Lower lobe of right lung (tissue), 2 donors: ENCODE measurements around the gene NRCAM. TPM values are rescaled to one million over a fixed set of nuclear protein-coding genes. Genes with fewer than 3 reads are reported as not detected.

Experiments used
- ATAC-seq, 2 donors: fragments of 200-7000 bp; cut with Tn5 transposase; one replicate each; pipeline ENCODE4 v1.9.1; 2020 to 2022; ENCODE audit warnings: mild to moderate bottlenecking in 2 of 2, moderate library complexity in 2 of 2
- DNase-seq: peaks from one replicate; pipeline ENCODE4 v3.0.0-alpha.2; 2020
- H3K27ac ChIP-seq: fragments of 200-600 bp; one replicate; pipeline ENCODE4 v1.8.0; 2022
- H3K27me3 ChIP-seq: fragments of 200-600 bp; one replicate; pipeline ENCODE4 v1.8.0; 2022; ENCODE audit warnings: low read depth
- H3K36me3 ChIP-seq: fragments of 200-600 bp; one replicate; pipeline ENCODE4 v1.8.0; 2022; ENCODE audit warnings: mild to moderate bottlenecking
- H3K4me1 ChIP-seq: fragments of 200-600 bp; one replicate; pipeline ENCODE4 v1.8.0; 2022
- H3K4me3 ChIP-seq: fragments of 200-600 bp; one replicate; pipeline ENCODE4 v1.8.0; 2022; ENCODE audit warnings: mild to moderate bottlenecking
- H3K9me3 ChIP-seq: fragments of 200-600 bp; one replicate; pipeline ENCODE4 v1.8.0; 2022
- intact Hi-C: fragments of 100-400 bp; cut with DNase I; formaldehyde crosslinking; loops from one replicate; pipeline ENCODE4 v1.11.0; 2022
- total RNA-seq: library from RNA; stranded (reverse); fragmentation: NEBNext Ultra II Directional; extraction: Animal tissue kit (Norgen Biotek cat#: 25700); gene quantifications from one replicate; pipeline ENCODE4 v1.2.1, GENCODE V29; 2021
- TF ChIP-seq, protein P1 (sequence below): fragments of 200-600 bp; IDR thresholded peaks from one replicate; pipeline ENCODE4 v1.8.0; 2022; ENCODE audit warnings: antibody characterized with exemption, mild to moderate bottlenecking
- donor health status: DM: no; HTN: yes; CAD: no; lungs with severe emphysema.

The NRCAM gene
- total RNA-seq, 1 donor from 2014 or later = 2.6 TPM

DNA sequence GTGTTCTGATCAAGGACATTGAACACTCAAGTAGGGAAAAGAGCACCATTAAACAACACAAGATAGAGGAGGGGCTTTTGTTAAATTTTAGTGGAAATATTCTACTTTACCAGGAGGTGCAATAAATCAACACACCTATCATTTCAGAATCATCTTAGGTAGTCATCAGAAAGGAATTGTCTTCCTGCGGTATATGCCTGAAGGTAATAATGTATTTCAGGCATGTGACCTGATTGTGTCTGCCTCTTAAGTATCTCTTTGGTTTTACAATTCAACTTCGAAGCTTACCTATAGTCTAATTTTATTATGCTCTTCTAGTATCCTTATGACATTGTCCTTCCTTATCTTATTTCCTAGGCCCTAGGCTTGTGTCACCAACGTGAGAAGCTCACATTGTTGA is 267.5 kb downstream of the NRCAM start:
- intact Hi-C loops = no loop called here
- no peak overlapping the region for H3K27ac ChIP-seq
- H3K36me3 ChIP-seq = no peaks in the 10 kb centered on the region
- ATAC-seq (no peak), DNase-seq (no peak)
- TF ChIP-seq, protein P1, sequence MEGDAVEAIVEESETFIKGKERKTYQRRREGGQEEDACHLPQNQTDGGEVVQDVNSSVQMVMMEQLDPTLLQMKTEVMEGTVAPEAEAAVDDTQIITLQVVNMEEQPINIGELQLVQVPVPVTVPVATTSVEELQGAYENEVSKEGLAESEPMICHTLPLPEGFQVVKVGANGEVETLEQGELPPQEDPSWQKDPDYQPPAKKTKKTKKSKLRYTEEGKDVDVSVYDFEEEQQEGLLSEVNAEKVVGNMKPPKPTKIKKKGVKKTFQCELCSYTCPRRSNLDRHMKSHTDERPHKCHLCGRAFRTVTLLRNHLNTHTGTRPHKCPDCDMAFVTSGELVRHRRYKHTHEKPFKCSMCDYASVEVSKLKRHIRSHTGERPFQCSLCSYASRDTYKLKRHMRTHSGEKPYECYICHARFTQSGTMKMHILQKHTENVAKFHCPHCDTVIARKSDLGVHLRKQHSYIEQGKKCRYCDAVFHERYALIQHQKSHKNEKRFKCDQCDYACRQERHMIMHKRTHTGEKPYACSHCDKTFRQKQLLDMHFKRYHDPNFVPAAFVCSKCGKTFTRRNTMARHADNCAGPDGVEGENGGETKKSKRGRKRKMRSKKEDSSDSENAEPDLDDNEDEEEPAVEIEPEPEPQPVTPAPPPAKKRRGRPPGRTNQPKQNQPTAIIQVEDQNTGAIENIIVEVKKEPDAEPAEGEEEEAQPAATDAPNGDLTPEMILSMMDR = no peak
- H3K4me1 ChIP-seq = no peaks in the 10 kb centered on the region
- no peaks in the 10 kb centered on the region for H3K27me3 ChIP-seq
- H3K4me3 ChIP-seq = no peak overlapping the region
- no peaks in the 10 kb centered on the region for H3K9me3 ChIP-seq

GRCh38 chr7:108181073-108181985 is 274.9 kb downstream of the NRCAM start:
- TF ChIP-seq, protein P1 = peak; percentile 75
- ATAC-seq = peak; percentile 49 to 59
- H3K4me3 ChIP-seq = no peak overlapping the region
- DNase-seq = no peak
- intact Hi-C loops = loop anchor here (5.0 kb wide), 1 partner anchor 316 kb away; no protein-coding TSS in a partner anchor
- H3K36me3 ChIP-seq = no peaks in the 10 kb centered on the region
- no peak overlapping the region for H3K27ac ChIP-seq
- H3K27me3 ChIP-seq = no peaks in the 10 kb centered on the region
- no peaks in the 10 kb centered on the region for H3K4me1 ChIP-seq
- no peaks in the 10 kb centered on the region for H3K9me3 ChIP-seq

- ATAC-seq (no peak), DNase-seq (no peak)
- Histone ChIP-seq H3K27me3 (no peaks in the 10 kb centered on the region), H3K36me3 (no peaks in the 10 kb centered on the region), H3K27ac (no peak overlapping the region), H3K4me1 (no peaks in the 10 kb centered on the region), H3K9me3 (no peaks in the 10 kb centered on the region), H3K4me3 (no peak overlapping the region)
- TF ChIP-seq, protein P1 = no peak
- intact Hi-C loops = no loop called here
Observed at GRCh38 chr7:108178398-108178797, 277.8 kb downstream of the NRCAM start.

DNA sequence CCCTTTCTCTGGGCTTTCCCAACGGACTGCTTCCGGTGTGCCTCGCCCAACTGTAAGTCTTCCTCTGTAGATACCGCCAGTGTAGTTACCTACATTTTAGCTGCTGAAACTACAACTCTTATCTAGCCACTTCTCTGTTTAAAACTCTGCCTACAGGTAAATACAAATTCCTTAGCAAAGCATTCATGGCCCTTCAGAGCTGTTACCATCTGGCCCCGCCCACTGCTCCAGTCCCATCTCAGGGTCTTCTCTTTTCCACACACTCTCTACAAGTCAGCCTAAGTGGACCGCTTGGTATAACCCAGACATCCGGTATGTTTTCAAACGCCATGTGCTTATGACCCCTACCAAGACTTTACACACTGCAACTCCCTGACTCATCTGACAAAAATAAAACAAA is 285.1 kb downstream of the NRCAM start:
- Histone ChIP-seq H3K4me1 (no peaks in the 10 kb centered on the region), H3K27me3 (no peaks in the 10 kb centered on the region), H3K27ac (no peak overlapping the region), H3K36me3 (no peaks in the 10 kb centered on the region), H3K9me3 (no peaks in the 10 kb centered on the region), H3K4me3 (no peak overlapping the region)
- DNase-seq = no peak
- no peak for ATAC-seq
- intact Hi-C loops = no loop called here
- TF ChIP-seq, protein P1 = no peak

DNA sequence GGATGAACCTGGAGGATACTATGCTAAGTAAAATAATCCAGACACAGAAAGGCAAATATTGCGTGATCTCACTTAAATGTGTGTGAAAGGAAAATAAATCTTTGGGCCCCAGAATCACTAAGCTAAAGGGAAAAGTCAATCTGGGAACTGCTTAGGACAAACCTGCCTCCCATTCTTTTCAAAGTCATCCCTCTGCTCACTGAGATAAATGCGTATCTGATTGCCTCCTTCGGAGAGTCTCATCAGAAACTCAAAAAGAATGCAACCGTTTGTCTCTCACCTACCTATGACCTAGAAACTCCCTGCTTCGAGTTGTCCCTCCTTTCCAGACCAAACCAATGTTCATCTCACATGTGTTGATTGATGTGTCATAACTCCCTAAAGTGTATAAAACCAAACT is 286.0 kb downstream of the NRCAM start:
- Histone ChIP-seq H3K9me3 (no peaks in the 10 kb centered on the region), H3K27ac (no peak overlapping the region), H3K4me3 (no peak overlapping the region), H3K27me3 (no peaks in the 10 kb centered on the region), H3K4me1 (no peaks in the 10 kb centered on the region), H3K36me3 (no peaks in the 10 kb centered on the region)
- no peak for DNase-seq
- TF ChIP-seq, protein P1 = no peak
- no peak for ATAC-seq
- intact Hi-C loops = no loop called here
